ENCODE data around the gene CD226.
"Not testable (repeated sequence)": the region's sequence is repeated elsewhere in the genome, so short reads cannot be mapped to it uniquely, and the experiment has no call there.

Gene CD226

GRCh38 chr18:69908838-69909237 lies 38.8 kb downstream of the CD226 start:
- no peak for DNase-seq (ENCODE audit: low read depth)

GRCh38 chr18:69906765-69907164 lies 40.9 kb downstream of the CD226 start:
- DNase-seq (ENCODE audit: low read depth), result no peak

- DNase-seq (ENCODE audit: low read depth), result no peak
These were observed 46.7 kb downstream of the CD226 start for GRCh38 chr18:69900941-69901340.

GRCh38 chr18:69899154-69899923 lies 48.3 kb downstream of the CD226 start:
- DNase-seq (ENCODE audit: low read depth), result not testable (repeated sequence)

- no peak for DNase-seq (ENCODE audit: low read depth)
These were observed 49.3 kb downstream of the CD226 start for GRCh38 chr18:69898241-69898861.

GRCh38 chr18:69897397-69898108 lies 50.1 kb downstream of the CD226 start:
- DNase-seq (ENCODE audit: low read depth), result no peak

GRCh38 chr18:69895066-69896047 lies 52.3 kb downstream of the CD226 start:
- DNase-seq (ENCODE audit: low read depth), result no peak

- no peak for DNase-seq (ENCODE audit: low read depth)
These were observed 53.2 kb downstream of the CD226 start for GRCh38 chr18:69894467-69894866.

GRCh38 chr18:69890558-69890957 lies 57.1 kb downstream of the CD226 start:
- DNase-seq (ENCODE audit: low read depth), result no peak

- no peak for DNase-seq (ENCODE audit: low read depth)
These were observed 58.7 kb downstream of the CD226 start for GRCh38 chr18:69889009-69889408.

GRCh38 chr18:69887256-69887655 lies 60.4 kb downstream of the CD226 start:
- DNase-seq (ENCODE audit: low read depth), result no peak

- no peak for DNase-seq (ENCODE audit: low read depth)
These were observed 61.7 kb downstream of the CD226 start for GRCh38 chr18:69885841-69886531.

GRCh38 chr18:69885355-69885754 lies 62.3 kb downstream of the CD226 start:
- no peak for DNase-seq (ENCODE audit: low read depth)

GRCh38 chr18:69883781-69884180 lies 63.9 kb downstream of the CD226 start:
- no peak for DNase-seq (ENCODE audit: low read depth)

- no peak for DNase-seq (ENCODE audit: low read depth)
These were observed 64.6 kb downstream of the CD226 start for GRCh38 chr18:69882965-69883668.

- no peak for DNase-seq (ENCODE audit: low read depth)
These were observed 67.6 kb downstream of the CD226 start for GRCh38 chr18:69880083-69880482.

- DNase-seq (ENCODE audit: low read depth), result not testable (repeated sequence)
These were observed 68.6 kb downstream of the CD226 start for GRCh38 chr18:69879051-69879450.

GRCh38 chr18:69878213-69878933 lies 69.3 kb downstream of the CD226 start:
- no peak for DNase-seq (ENCODE audit: low read depth)

- no peak for DNase-seq (ENCODE audit: low read depth)
These were observed 71.2 kb downstream of the CD226 start for GRCh38 chr18:69876490-69876889.

- DNase-seq (ENCODE audit: low read depth), result peak; percentile 26
These were observed 73.6 kb downstream of the CD226 start for GRCh38 chr18:69874058-69874457.
